ENCODE results near the gene ZBBX. TPM values are rescaled to one million over a fixed set of nuclear protein-coding genes. Genes with fewer than 3 reads are reported as not detected.
"Not testable (repeated sequence)": the region's sequence is repeated elsewhere in the genome, so short reads cannot be mapped to it uniquely, and the experiment has no call there.

Gene ZBBX
- not detected in 2 replicates for total RNA-seq (2014; rRNA removed; shearing (Covaris generic); ENCODE audit: low replicate concordance)

GRCh38 chr3:167380004-167380689 is at the start of gene ZBBX:
TSS of gene ZBBX (minus strand) at chr3:167380297. CDS start at chr3:167372901, 7,396 bp downstream.
- no peaks in the 10 kb centered on the region for H3K9me3 ChIP-seq (ENCODE audit: low read length)
- no peak within 1 kb of the TSS for H3K27ac ChIP-seq (ENCODE audit: low read length)
- no peaks in the 10 kb centered on the region for H3K9me2 ChIP-seq (replicated peaks; ENCODE audit: insufficient read depth, low read length)
- H3K27me3 ChIP-seq (ENCODE audit: low read length): no peaks in the 10 kb centered on the region
- H3K4me1 ChIP-seq (ENCODE audit: low read length): no peaks in the 10 kb centered on the region
- peak within 1 kb of the TSS; percentile 59 for H3K4me2 ChIP-seq (ENCODE audit: low read depth, low read length, poor library complexity, severe bottlenecking)
- H3K79me2 ChIP-seq (ENCODE audit: low read length): no peaks in the 10 kb centered on the region
- no peak within 1 kb of the TSS for H2AFZ ChIP-seq (ENCODE audit: low read length)
- peak within 1 kb of the TSS; percentile 65 for H3K4me3 ChIP-seq (ENCODE audit: low read length)
- DNase-seq: peak; percentile 92
- no peaks in the 10 kb centered on the region for H4K20me1 ChIP-seq (ENCODE audit: insufficient read depth, low read depth, low read length)
- no peaks in the 10 kb centered on the region for H3K36me3 ChIP-seq (ENCODE audit: insufficient read depth, low read length)
- H3K9ac ChIP-seq (ENCODE audit: low read length): peak within 1 kb of the TSS; percentile 37; the same call in 1 of the 2 replicates

- H3K27me3 ChIP-seq (ENCODE audit: low read length); H4K20me1 ChIP-seq (ENCODE audit: insufficient read depth, low read depth, low read length); H3K9me3 ChIP-seq (ENCODE audit: low read length); H3K79me2 ChIP-seq (ENCODE audit: low read length); H3K9ac ChIP-seq (ENCODE audit: low read length); DNase-seq; H3K4me3 ChIP-seq (ENCODE audit: low read length); H2AFZ ChIP-seq (ENCODE audit: low read length); H3K27ac ChIP-seq (ENCODE audit: low read length); H3K9me2 ChIP-seq (replicated peaks; ENCODE audit: insufficient read depth, low read length); H3K36me3 ChIP-seq (ENCODE audit: insufficient read depth, low read length); H3K4me2 ChIP-seq (ENCODE audit: low read depth, low read length, poor library complexity, severe bottlenecking); H3K4me1 ChIP-seq (ENCODE audit: low read length): not testable (repeated sequence)
These were observed 46.9 kb upstream of the ZBBX start for GRCh38 chr3:167426962-167427361.

- H3K9ac ChIP-seq (ENCODE audit: low read length); H3K79me2 ChIP-seq (ENCODE audit: low read length); H3K27ac ChIP-seq (ENCODE audit: low read length); H3K9me3 ChIP-seq (ENCODE audit: low read length); H3K4me2 ChIP-seq (ENCODE audit: low read depth, low read length, poor library complexity, severe bottlenecking); H2AFZ ChIP-seq (ENCODE audit: low read length); H4K20me1 ChIP-seq (ENCODE audit: insufficient read depth, low read depth, low read length); H3K36me3 ChIP-seq (ENCODE audit: insufficient read depth, low read length); H3K4me3 ChIP-seq (ENCODE audit: low read length); DNase-seq; H3K4me1 ChIP-seq (ENCODE audit: low read length); H3K9me2 ChIP-seq (replicated peaks; ENCODE audit: insufficient read depth, low read length); H3K27me3 ChIP-seq (ENCODE audit: low read length): not testable (repeated sequence)
These were observed 42.3 kb upstream of the ZBBX start for GRCh38 chr3:167422396-167422795.

- H3K9me3 ChIP-seq (ENCODE audit: low read length): no peaks in the 10 kb centered on the region
- no peak overlapping the region for H3K4me2 ChIP-seq (ENCODE audit: low read depth, low read length, poor library complexity, severe bottlenecking)
- no peak overlapping the region for H3K4me3 ChIP-seq (ENCODE audit: low read length)
- no peak for DNase-seq
- no peaks in the 10 kb centered on the region for H3K36me3 ChIP-seq (ENCODE audit: insufficient read depth, low read length)
- H3K27ac ChIP-seq (ENCODE audit: low read length): no peak overlapping the region
- no peaks in the 10 kb centered on the region for H3K9me2 ChIP-seq (replicated peaks; ENCODE audit: insufficient read depth, low read length)
- no peak overlapping the region for H3K9ac ChIP-seq (ENCODE audit: low read length)
- no peaks in the 10 kb centered on the region for H3K79me2 ChIP-seq (ENCODE audit: low read length)
- no peak overlapping the region for H2AFZ ChIP-seq (ENCODE audit: low read length)
- H3K4me1 ChIP-seq (ENCODE audit: low read length): no peaks in the 10 kb centered on the region
- no peaks in the 10 kb centered on the region for H3K27me3 ChIP-seq (ENCODE audit: low read length)
- H4K20me1 ChIP-seq (ENCODE audit: insufficient read depth, low read depth, low read length): no peaks in the 10 kb centered on the region
These were observed 29.5 kb upstream of the ZBBX start for GRCh38 chr3:167409611-167410010.

- peak; percentile 73 for DNase-seq
- no peaks in the 10 kb centered on the region for H3K79me2 ChIP-seq (ENCODE audit: low read length)
- H3K4me3 ChIP-seq (ENCODE audit: low read length): no peak overlapping the region
- no peak overlapping the region for H2AFZ ChIP-seq (ENCODE audit: low read length)
- H3K27ac ChIP-seq (ENCODE audit: low read length): no peak overlapping the region
- no peak overlapping the region for H3K4me2 ChIP-seq (ENCODE audit: low read depth, low read length, poor library complexity, severe bottlenecking)
- no peaks in the 10 kb centered on the region for H3K9me3 ChIP-seq (ENCODE audit: low read length)
- H3K36me3 ChIP-seq (ENCODE audit: insufficient read depth, low read length): no peaks in the 10 kb centered on the region
- H3K9me2 ChIP-seq (replicated peaks; ENCODE audit: insufficient read depth, low read length): no peaks in the 10 kb centered on the region
- H4K20me1 ChIP-seq (ENCODE audit: insufficient read depth, low read depth, low read length): no peaks in the 10 kb centered on the region
- no peaks in the 10 kb centered on the region for H3K27me3 ChIP-seq (ENCODE audit: low read length)
- no peak overlapping the region for H3K9ac ChIP-seq (ENCODE audit: low read length)
- no peaks in the 10 kb centered on the region for H3K4me1 ChIP-seq (ENCODE audit: low read length)
These were observed 26.9 kb upstream of the ZBBX start for GRCh38 chr3:167406876-167407492.

- no peak for DNase-seq
- H3K4me3 ChIP-seq (ENCODE audit: low read length): no peak overlapping the region
- H3K27me3 ChIP-seq (ENCODE audit: low read length): no peaks in the 10 kb centered on the region
- H3K36me3 ChIP-seq (ENCODE audit: insufficient read depth, low read length): no peaks in the 10 kb centered on the region
- H4K20me1 ChIP-seq (ENCODE audit: insufficient read depth, low read depth, low read length): no peaks in the 10 kb centered on the region
- H3K9me3 ChIP-seq (ENCODE audit: low read length): no peaks in the 10 kb centered on the region
- H3K4me2 ChIP-seq (ENCODE audit: low read depth, low read length, poor library complexity, severe bottlenecking): no peak overlapping the region
- no peaks in the 10 kb centered on the region for H3K4me1 ChIP-seq (ENCODE audit: low read length)
- H3K9me2 ChIP-seq (replicated peaks; ENCODE audit: insufficient read depth, low read length): no peaks in the 10 kb centered on the region
- H3K79me2 ChIP-seq (ENCODE audit: low read length): no peaks in the 10 kb centered on the region
- no peak overlapping the region for H2AFZ ChIP-seq (ENCODE audit: low read length)
- no peak overlapping the region for H3K27ac ChIP-seq (ENCODE audit: low read length)
- no peak overlapping the region for H3K9ac ChIP-seq (ENCODE audit: low read length)
These were observed 17.7 kb upstream of the ZBBX start for GRCh38 chr3:167397826-167398225.

- no peak for DNase-seq
- Histone ChIP-seq H4K20me1 (ENCODE audit: insufficient read depth, low read depth, low read length) (no peaks in the 10 kb centered on the region), H3K9me2 (replicated peaks; ENCODE audit: insufficient read depth, low read length) (no peaks in the 10 kb centered on the region), H3K27me3 (ENCODE audit: low read length) (no peaks in the 10 kb centered on the region), H3K9me3 (ENCODE audit: low read length) (no peaks in the 10 kb centered on the region), H3K27ac (ENCODE audit: low read length) (no peak overlapping the region), H3K79me2 (ENCODE audit: low read length) (no peaks in the 10 kb centered on the region), H2AFZ (ENCODE audit: low read length) (no peak overlapping the region), H3K4me3 (ENCODE audit: low read length) (no peak overlapping the region), H3K4me2 (ENCODE audit: low read depth, low read length, poor library complexity, severe bottlenecking) (no peak overlapping the region), H3K9ac (ENCODE audit: low read length) (no peak overlapping the region), H3K4me1 (ENCODE audit: low read length) (no peaks in the 10 kb centered on the region), H3K36me3 (ENCODE audit: insufficient read depth, low read length) (no peaks in the 10 kb centered on the region)
These were observed 16.0 kb upstream of the ZBBX start for GRCh38 chr3:167396075-167396474.

- H3K4me3 ChIP-seq (ENCODE audit: low read length): no peak overlapping the region
- no peak overlapping the region for H3K4me2 ChIP-seq (ENCODE audit: low read depth, low read length, poor library complexity, severe bottlenecking)
- H3K9me2 ChIP-seq (replicated peaks; ENCODE audit: insufficient read depth, low read length): no peaks in the 10 kb centered on the region
- H2AFZ ChIP-seq (ENCODE audit: low read length): no peak overlapping the region
- no peak overlapping the region for H3K9ac ChIP-seq (ENCODE audit: low read length)
- DNase-seq: peak; percentile 54
- no peaks in the 10 kb centered on the region for H3K79me2 ChIP-seq (ENCODE audit: low read length)
- H4K20me1 ChIP-seq (ENCODE audit: insufficient read depth, low read depth, low read length): no peaks in the 10 kb centered on the region
- no peak overlapping the region for H3K27ac ChIP-seq (ENCODE audit: low read length)
- H3K36me3 ChIP-seq (ENCODE audit: insufficient read depth, low read length): no peaks in the 10 kb centered on the region
- no peaks in the 10 kb centered on the region for H3K9me3 ChIP-seq (ENCODE audit: low read length)
- H3K27me3 ChIP-seq (ENCODE audit: low read length): no peaks in the 10 kb centered on the region
- no peaks in the 10 kb centered on the region for H3K4me1 ChIP-seq (ENCODE audit: low read length)
These were observed 13.9 kb upstream of the ZBBX start for GRCh38 chr3:167394003-167394402.

All from Karpas-422 (cell line).